ENCODE data around the gene PXDN.

Gene PXDN

DNA sequence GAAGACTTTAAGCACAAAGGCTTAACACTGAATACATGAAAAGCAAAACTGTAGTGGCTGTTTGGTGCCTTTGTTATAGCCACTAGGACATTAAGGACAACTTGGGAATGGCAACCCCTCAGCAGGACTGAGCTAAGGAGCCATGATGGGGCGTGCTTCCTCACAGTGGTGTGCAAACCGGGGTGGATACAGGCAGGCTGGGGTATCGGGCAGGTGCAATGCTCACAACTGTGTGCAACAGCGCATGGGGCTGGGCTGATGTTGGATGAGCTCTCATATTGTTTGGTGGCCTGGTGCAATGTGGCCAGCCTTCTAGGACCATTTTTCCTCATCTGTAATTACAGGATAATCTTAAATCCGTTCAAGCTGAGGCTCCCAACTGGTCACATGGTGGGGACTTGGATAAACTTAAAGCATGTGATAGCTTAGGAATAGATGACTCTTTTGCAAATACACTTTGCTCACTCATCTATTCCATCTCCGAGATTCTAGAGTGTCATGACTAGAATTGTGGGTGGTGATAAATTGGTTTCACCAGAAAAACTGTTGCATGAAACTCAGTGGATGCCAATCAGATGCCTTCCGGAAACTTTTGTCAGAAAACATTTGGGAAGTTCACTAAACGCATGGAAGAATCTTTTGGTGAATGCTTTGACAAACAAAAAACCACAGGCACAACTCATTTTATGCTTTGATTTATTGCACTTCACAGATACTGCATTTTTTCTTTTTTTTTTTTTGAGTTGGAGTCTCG is 116.5 kb downstream of the PXDN start:
- H3K4me2 ChIP-seq (ENCODE audit: low read length) = no peak overlapping the region
- no peaks in the 10 kb centered on the region for H3F3A ChIP-seq (ENCODE audit: control insufficient read depth, insufficient read depth)
- no peak overlapping the region for H3K4me3 ChIP-seq (ENCODE audit: low read length)
- H3K27ac ChIP-seq (ENCODE audit: low read depth, low read length) = no peak overlapping the region
- no peaks in the 10 kb centered on the region for H3K9me2 ChIP-seq (replicated peaks; ENCODE audit: control insufficient read depth, low read length)
- no peaks in the 10 kb centered on the region for H3K36me3 ChIP-seq (ENCODE audit: control insufficient read depth, low read length)
- H4K20me1 ChIP-seq (ENCODE audit: control insufficient read depth, insufficient read depth, low read depth, low read length) = no peaks in the 10 kb centered on the region
- no peaks in the 10 kb centered on the region; the same call in 1 of the 2 replicates for H3K9me3 ChIP-seq (ENCODE audit: control insufficient read depth, insufficient read depth, low read length)
- H3K4me1 ChIP-seq (ENCODE audit: control insufficient read depth, low read length) = no peaks in the 10 kb centered on the region
- TF ChIP-seq, protein P1, sequence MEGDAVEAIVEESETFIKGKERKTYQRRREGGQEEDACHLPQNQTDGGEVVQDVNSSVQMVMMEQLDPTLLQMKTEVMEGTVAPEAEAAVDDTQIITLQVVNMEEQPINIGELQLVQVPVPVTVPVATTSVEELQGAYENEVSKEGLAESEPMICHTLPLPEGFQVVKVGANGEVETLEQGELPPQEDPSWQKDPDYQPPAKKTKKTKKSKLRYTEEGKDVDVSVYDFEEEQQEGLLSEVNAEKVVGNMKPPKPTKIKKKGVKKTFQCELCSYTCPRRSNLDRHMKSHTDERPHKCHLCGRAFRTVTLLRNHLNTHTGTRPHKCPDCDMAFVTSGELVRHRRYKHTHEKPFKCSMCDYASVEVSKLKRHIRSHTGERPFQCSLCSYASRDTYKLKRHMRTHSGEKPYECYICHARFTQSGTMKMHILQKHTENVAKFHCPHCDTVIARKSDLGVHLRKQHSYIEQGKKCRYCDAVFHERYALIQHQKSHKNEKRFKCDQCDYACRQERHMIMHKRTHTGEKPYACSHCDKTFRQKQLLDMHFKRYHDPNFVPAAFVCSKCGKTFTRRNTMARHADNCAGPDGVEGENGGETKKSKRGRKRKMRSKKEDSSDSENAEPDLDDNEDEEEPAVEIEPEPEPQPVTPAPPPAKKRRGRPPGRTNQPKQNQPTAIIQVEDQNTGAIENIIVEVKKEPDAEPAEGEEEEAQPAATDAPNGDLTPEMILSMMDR (IDR thresholded peaks at IDR 0.05; ENCODE audit: low read depth, low read length, poor library complexity, severe bottlenecking) = no peak
- TF ChIP-seq EZH2phosphoT487 (IDR thresholded peaks at IDR 0.05; ENCODE audit: borderline replicate concordance, low read length) = no peak
- no peaks in the 10 kb centered on the region for H3K27me3 ChIP-seq (ENCODE audit: control insufficient read depth, low read length)
- no peaks in the 10 kb centered on the region for H3K79me2 ChIP-seq (ENCODE audit: control insufficient read depth, low read length)

GRCh38 chr2:1626271-1626681 is 118.0 kb downstream of the PXDN start:
- no peak for TF ChIP-seq EZH2phosphoT487 (IDR thresholded peaks at IDR 0.05; ENCODE audit: borderline replicate concordance, low read length)
- TF ChIP-seq, protein P1 (IDR thresholded peaks at IDR 0.05; ENCODE audit: low read depth, low read length, poor library complexity, severe bottlenecking) = no peak
- peaks cover 7% of the 10 kb centered on the region; the same call in 1 of the 2 replicates for H3K9me3 ChIP-seq (ENCODE audit: control insufficient read depth, insufficient read depth, low read length)
- H3K4me3 ChIP-seq (ENCODE audit: low read length) = no peak overlapping the region
- no peaks in the 10 kb centered on the region for H3K4me1 ChIP-seq (ENCODE audit: control insufficient read depth, low read length)
- H4K20me1 ChIP-seq (ENCODE audit: control insufficient read depth, insufficient read depth, low read depth, low read length) = no peaks in the 10 kb centered on the region
- H3K4me2 ChIP-seq (ENCODE audit: low read length) = no peak overlapping the region
- H3F3A ChIP-seq (ENCODE audit: control insufficient read depth, insufficient read depth) = no peaks in the 10 kb centered on the region
- no peaks in the 10 kb centered on the region for H3K79me2 ChIP-seq (ENCODE audit: control insufficient read depth, low read length)
- no peaks in the 10 kb centered on the region for H3K27me3 ChIP-seq (ENCODE audit: control insufficient read depth, low read length)
- no peaks in the 10 kb centered on the region for H3K36me3 ChIP-seq (ENCODE audit: control insufficient read depth, low read length)
- H3K27ac ChIP-seq (ENCODE audit: low read depth, low read length) = no peak overlapping the region
- no peaks in the 10 kb centered on the region for H3K9me2 ChIP-seq (replicated peaks; ENCODE audit: control insufficient read depth, low read length)

GRCh38 chr2:1625281-1626001 is 118.9 kb downstream of the PXDN start:
- no peak overlapping the region for H3K4me2 ChIP-seq (ENCODE audit: low read length)
- H3K27ac ChIP-seq (ENCODE audit: low read depth, low read length) = no peak overlapping the region
- no peaks in the 10 kb centered on the region for H3K9me2 ChIP-seq (replicated peaks; ENCODE audit: control insufficient read depth, low read length)
- TF ChIP-seq, protein P1 (IDR thresholded peaks at IDR 0.05; ENCODE audit: low read depth, low read length, poor library complexity, severe bottlenecking) = no peak
- no peak for TF ChIP-seq EZH2phosphoT487 (IDR thresholded peaks at IDR 0.05; ENCODE audit: borderline replicate concordance, low read length)
- H3K4me1 ChIP-seq (ENCODE audit: control insufficient read depth, low read length) = no peaks in the 10 kb centered on the region
- no peaks in the 10 kb centered on the region for H3F3A ChIP-seq (ENCODE audit: control insufficient read depth, insufficient read depth)
- no peaks in the 10 kb centered on the region for H4K20me1 ChIP-seq (ENCODE audit: control insufficient read depth, insufficient read depth, low read depth, low read length)
- H3K36me3 ChIP-seq (ENCODE audit: control insufficient read depth, low read length) = no peaks in the 10 kb centered on the region
- no peaks in the 10 kb centered on the region for H3K79me2 ChIP-seq (ENCODE audit: control insufficient read depth, low read length)
- H3K4me3 ChIP-seq (ENCODE audit: low read length) = no peak overlapping the region
- no peaks in the 10 kb centered on the region for H3K27me3 ChIP-seq (ENCODE audit: control insufficient read depth, low read length)
- H3K9me3 ChIP-seq (ENCODE audit: control insufficient read depth, insufficient read depth, low read length) = peaks cover 7% of the 10 kb centered on the region; the same call in 1 of the 2 replicates

All from DOHH2 (cell line).